Measurements from ENCODE around the gene HIBADH.

Gene HIBADH

DNA sequence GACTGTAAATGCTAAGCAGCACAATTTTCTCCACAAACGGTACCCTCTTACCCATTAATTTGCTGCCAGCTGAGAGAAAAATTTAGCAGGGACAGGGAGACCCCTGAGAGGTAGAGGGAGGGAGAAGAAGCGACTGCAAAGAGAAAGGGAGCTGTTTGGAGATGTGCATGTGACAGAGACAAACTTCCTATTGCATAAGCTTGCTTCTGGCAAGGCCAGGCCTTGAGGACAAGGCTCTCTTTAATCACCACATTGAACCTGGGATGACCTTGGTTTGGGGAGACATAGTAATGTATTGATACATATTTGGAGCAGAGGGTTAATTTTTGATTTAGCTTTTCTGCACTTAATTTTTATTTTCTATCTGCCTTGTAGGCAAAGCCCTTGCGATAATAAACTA lies 31.1 kb upstream of the HIBADH start:
- DNase-seq (ENCODE audit: low read depth in 1 of 2, low spot score in 1 of 2): peak; percentile 50 to 80

DNA sequence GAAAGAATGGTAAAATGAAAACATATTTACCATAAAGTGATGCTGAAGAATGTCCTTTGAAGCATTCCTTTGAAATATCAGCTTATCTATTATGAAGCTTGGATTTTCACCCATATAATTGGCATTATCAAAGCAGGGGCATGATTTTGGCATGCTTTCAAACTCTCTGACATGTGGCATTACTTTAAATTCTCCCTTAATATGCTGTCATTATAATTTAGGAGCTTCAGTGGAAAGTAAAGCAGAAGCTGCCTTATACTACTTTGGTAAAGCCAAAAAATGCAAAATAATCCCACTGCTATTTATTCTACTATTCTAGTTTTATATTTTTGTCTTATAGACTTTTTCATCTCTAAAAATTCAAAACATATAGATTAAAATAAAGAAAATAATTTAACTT lies 28.0 kb upstream of the HIBADH start:
- Histone ChIP-seq H3K27me3 (ENCODE audit: insufficient read depth, poor library complexity, severe bottlenecking) (no peaks in the 10 kb centered on the region), H3K27ac (replicated peaks) (no peak overlapping the region), H3K4me3 (replicated peaks; ENCODE audit: insufficient read depth, low read length) (no peak overlapping the region)
- no peak for TF ChIP-seq POLR2AphosphoS5 (IDR thresholded peaks at IDR 0.05; ENCODE audit: low read depth)
- DNase-seq (ENCODE audit: low read depth in 1 of 2, low spot score in 1 of 2): no peak

More for the DNA sequence above, 31.1 kb upstream of the HIBADH start:
- H3K27me3 ChIP-seq (ENCODE audit: insufficient read depth, poor library complexity, severe bottlenecking): no peaks in the 10 kb centered on the region
- H3K27ac ChIP-seq (replicated peaks): peak overlapping the region; percentile 78
- no peak for TF ChIP-seq GABPA (IDR thresholded peaks at IDR 0.05; ENCODE audit: low read depth)
- TF ChIP-seq POLR2AphosphoS5 (IDR thresholded peaks at IDR 0.05; ENCODE audit: low read depth): peak; percentile 63; the same call in 1 of the 2 replicates
- no peak overlapping the region; the same call in 1 of the 2 replicates for H3K4me3 ChIP-seq (replicated peaks; ENCODE audit: insufficient read depth, low read length)

GRCh38 chr7:27689591-27690164 lies 27.0 kb upstream of the HIBADH start:
- DNase-seq (ENCODE audit: low read depth in 1 of 2, low spot score in 1 of 2): peak in 1 of 2 experiments; percentile 65
- no peak overlapping the region for H3K4me3 ChIP-seq (replicated peaks; ENCODE audit: insufficient read depth, low read length)
- TF ChIP-seq GABPA (IDR thresholded peaks at IDR 0.05; ENCODE audit: low read depth) (no peak), REST (IDR thresholded peaks at IDR 0.05; ENCODE audit: insufficient replicate concordance, low read depth) (no peak), SPI1 (IDR thresholded peaks at IDR 0.05; ENCODE audit: borderline replicate concordance, low read depth) (no peak), POLR2AphosphoS5 (IDR thresholded peaks at IDR 0.05; ENCODE audit: low read depth) (no peak), CTCF (IDR thresholded peaks at IDR 0.05; ENCODE audit: insufficient read depth, low read length) (peak; percentile 52)

GRCh38 chr7:27689150-27689549 lies 26.5 kb upstream of the HIBADH start:
- no peak overlapping the region for H3K27ac ChIP-seq (replicated peaks)
- no peak overlapping the region for H3K4me3 ChIP-seq (replicated peaks; ENCODE audit: insufficient read depth, low read length)
- DNase-seq (ENCODE audit: low read depth in 1 of 2, low spot score in 1 of 2): no peak
- H3K27me3 ChIP-seq (ENCODE audit: insufficient read depth, poor library complexity, severe bottlenecking): no peaks in the 10 kb centered on the region
- no peak for TF ChIP-seq SPI1 (IDR thresholded peaks at IDR 0.05; ENCODE audit: borderline replicate concordance, low read depth)
- no peak for TF ChIP-seq REST (IDR thresholded peaks at IDR 0.05; ENCODE audit: insufficient replicate concordance, low read depth)
- TF ChIP-seq GABPA (IDR thresholded peaks at IDR 0.05; ENCODE audit: low read depth): no peak

More at GRCh38 chr7:27689591-27690164, 27.0 kb upstream of the HIBADH start:
- H3K27me3 ChIP-seq (ENCODE audit: insufficient read depth, poor library complexity, severe bottlenecking): no peaks in the 10 kb centered on the region
- H3K27ac ChIP-seq (replicated peaks): no peak overlapping the region

- no peak overlapping the region for H3K4me3 ChIP-seq (replicated peaks; ENCODE audit: insufficient read depth, low read length)
- no peaks in the 10 kb centered on the region for H3K27me3 ChIP-seq (ENCODE audit: insufficient read depth, poor library complexity, severe bottlenecking)
- DNase-seq (ENCODE audit: low read depth in 1 of 2, low spot score in 1 of 2): no peak
- no peak overlapping the region for H3K27ac ChIP-seq (replicated peaks)
- TF ChIP-seq CTCF (IDR thresholded peaks at IDR 0.05; ENCODE audit: insufficient read depth, low read length) (no peak), POLR2AphosphoS5 (IDR thresholded peaks at IDR 0.05; ENCODE audit: low read depth) (no peak), GABPA (IDR thresholded peaks at IDR 0.05; ENCODE audit: low read depth) (no peak), REST (IDR thresholded peaks at IDR 0.05; ENCODE audit: insufficient replicate concordance, low read depth) (no peak), SPI1 (IDR thresholded peaks at IDR 0.05; ENCODE audit: borderline replicate concordance, low read depth) (no peak)
Measured at GRCh38 chr7:27688646-27689045, 26.0 kb upstream of the HIBADH start.
